ENCODE results near the gene TALDO1.

TALDO1 gene

DNA sequence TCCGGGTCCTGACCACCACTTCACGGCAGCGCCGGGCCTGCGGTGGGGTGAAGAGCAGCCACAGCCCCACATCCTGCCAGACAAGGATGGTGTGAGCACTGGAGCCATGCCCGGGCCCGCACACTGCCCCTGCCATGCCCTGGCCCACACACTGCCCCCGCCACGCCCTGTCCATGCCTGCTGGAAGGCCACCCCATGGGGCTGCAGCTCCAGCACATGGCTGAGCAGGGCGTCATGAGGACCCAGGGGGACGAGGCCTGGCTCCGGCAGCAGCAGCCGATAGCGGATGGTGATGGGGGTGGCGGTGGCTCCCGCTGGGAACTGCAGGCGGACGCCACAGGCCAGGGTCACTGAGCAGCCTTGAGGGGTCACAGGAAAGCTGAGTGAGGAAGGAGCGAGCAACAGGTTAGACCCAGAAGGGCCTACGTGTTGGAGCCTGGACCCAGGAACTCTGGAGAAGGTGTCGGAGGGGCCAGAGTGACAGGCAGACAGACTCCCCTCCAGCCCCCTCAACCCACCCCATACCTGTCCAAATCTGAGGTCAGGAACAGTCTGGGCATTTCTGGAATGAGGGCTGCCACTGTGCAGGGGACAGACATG is 54.9 kb downstream of the TALDO1 start:
- DNase-seq: no peak

GRCh38 chr11:802693-803466 is 55.6 kb downstream of the TALDO1 start:
- DNase-seq: no peak

DNA sequence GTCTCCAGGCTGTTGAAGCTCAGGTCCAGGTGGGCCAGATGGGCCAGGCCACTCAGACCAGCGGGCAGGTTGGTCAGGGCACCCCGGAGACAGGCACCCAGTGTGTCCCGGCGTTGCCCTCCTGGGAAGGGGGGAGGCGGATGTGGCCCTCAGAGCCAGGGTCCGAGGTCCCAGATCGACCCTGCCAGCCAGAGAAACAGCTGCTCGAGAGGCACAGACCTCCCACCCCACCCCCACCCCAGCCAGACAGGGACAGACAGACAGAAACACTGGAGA is 56.1 kb downstream of the TALDO1 start:
- DNase-seq: no peak

- DNase-seq: no peak
These were observed 56.7 kb downstream of the TALDO1 start for GRCh38 chr11:803770-804598.

GRCh38 chr11:804599-804964 is 57.3 kb downstream of the TALDO1 start:
- no peak for DNase-seq

DNA sequence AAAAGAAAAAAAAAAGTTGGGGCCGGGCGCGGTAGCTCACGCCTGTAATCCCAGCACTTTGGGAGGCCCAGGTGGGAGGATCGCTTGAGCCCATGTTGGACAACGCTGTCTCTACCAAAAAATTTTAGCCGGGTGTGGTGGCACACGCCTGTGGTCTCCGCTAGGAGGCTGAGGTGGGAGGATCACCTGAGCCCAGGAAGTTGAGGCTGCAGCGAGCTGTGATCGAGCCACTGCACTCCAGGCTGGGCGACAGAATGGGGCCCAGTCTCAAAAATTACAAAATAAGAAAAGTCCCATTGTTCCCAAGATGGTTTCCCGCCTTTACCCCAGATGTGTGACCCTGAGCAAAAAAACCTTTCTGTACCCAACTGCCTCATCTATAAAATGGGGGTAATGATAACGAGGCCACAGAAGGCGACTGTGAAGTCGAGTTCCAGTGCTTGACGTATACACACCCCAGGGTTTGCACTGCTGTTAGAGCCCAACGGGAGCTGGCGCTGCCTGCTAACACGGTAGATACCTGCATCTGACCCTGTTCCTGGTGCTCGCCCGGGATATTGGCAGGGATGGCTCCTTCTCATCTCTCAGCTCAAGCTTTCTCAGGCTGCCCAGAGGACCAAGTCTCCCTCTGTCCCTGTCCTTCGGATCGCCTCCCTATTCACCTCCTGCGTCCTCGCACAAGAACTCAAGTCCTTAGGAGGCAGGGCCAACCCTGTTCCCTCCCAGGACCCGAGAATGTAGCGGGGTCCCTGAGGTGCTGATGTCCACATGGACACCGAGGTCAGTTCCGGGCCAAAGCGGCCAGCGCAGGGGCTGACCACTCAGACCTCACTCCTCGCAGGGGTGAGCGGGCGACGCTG is 61.4 kb downstream of the TALDO1 start:
- no peak for DNase-seq

DNA sequence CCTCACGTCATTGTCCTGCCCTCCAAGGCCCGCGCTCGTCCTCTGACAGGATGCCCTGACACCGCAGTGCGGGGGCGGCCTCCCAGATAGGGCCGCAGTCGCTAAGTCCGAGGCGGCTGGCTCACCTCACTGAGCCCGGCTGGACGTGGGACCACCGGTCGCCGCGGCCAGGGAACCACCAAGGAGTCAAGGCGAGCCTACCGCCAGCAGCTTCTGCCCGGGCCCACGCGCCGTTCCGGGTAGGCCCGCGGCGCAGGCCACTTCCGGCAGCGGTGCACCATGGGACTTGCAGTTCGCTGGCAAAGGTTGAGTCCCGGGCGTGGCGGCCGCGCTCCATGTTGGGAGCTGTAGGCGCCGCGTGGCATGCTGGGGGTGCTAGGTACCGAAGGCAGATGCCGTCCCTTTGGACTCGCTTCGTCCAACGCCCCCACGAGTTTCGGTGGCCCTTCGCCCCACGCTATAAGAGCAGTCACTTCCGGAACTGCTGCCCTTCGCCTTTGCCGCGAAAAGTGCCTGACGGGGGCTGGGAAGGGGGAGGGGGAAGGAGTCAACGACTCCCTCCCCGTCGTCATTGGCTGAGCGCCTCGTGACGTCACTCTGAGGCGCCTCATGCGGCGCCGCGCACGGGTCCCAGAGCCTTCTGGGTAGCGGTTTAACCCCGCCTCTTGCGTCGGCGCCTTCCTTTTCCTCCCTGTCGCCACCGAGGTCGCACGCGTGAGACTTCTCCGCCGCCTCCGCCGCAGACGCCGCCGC is 62.2 kb downstream of the TALDO1 start, which contains the start of gene RPLP2:
TSS of gene RPLP2 (plus strand) at position 681 of the 753 bp plus-strand sequence. CDS start 268 bp downstream, outside the sequence.
- DNase-seq: peak; percentile 97 to 98

GRCh38 chr11:810040-810567 is 62.8 kb downstream of the TALDO1 start:
- no peak for DNase-seq

DNA sequence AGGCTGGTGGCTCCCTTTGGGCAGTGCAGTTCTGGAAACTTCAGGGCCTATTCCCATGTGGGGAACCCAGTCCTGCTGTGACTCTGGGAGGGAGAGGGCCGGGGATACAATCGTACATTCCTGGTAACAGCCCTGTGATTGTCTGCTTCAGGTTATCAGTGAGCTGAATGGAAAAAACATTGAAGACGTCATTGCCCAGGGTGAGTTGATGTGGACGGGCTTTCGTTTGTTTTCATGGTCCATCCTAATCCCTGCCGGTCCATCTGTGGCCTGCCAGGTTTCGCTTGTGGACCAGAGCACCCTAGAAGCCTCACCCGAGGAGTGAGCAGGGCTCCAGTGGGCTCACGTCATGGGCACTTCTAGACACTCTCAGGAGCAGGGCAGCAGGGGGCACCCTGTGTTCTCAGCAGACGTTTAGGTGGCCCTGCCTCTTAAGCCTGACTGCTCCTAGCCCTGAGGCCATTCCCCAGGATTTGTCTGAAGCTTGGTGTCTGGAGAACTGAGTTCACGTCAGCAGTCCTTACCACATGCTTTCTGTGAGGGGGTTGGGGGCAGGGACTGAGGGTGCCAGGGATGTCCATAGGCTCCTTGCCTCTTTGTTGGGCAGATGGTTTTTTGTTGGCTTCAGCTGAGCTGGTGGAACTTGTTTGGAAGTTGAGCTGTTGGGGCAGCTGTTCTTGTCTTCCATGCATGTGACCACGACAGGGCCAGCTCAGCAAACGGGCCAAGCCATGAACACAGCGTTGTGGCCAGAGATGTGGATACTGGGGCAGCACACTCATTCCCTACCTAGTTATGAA is 64.4 kb downstream of the TALDO1 start:
- no peak for DNase-seq

GRCh38 chr11:812390-812789 is 65.1 kb downstream of the TALDO1 start:
- DNase-seq: no peak

- DNase-seq: no peak
These were observed 65.8 kb downstream of the TALDO1 start for GRCh38 chr11:813072-813455.

DNA sequence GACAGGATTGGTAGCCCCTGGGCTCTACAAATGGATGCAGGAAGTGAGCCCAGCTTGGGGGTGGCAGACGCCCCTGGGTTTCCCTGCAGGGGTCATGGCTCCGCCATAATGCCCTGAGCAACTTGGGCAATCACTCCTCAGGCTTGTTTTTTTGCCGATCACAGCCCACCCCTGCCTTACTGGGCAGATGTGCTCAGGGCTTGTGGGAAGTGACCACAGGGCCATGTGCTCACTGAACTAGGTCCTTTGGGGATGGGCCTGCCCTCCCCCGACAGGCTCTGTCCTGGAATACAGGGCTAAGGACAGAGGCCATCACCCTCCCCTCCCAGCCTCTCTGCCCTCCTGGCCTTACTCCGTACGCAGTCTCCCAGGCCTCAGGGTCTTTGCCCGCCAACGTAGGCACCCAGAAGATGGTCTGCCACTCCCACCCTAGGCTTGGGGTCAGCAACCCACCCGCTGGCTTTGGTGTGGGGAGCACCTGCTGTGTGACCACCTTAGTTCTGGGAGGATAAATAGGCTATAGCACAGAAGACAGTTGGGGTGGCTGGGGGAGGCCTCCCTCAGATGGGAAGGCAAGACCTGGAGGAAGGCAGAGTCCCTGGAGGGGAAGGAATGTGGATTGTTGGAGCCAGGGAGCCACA is 66.3 kb downstream of the TALDO1 start:
- DNase-seq: no peak
